Activated CD8-positive, alpha-beta memory T cell treated with anti-CD3 and anti-CD28 coated beads, Interleukin-2, amount 50 U/mL, for 48 hours (primary cell): ENCODE results near the gene GALNT7.

Experiments used
- DNase-seq: peaks from one replicate; pipeline ENCODE4 v3.0.0-alpha.2; 2020

GALNT7 gene

GRCh38 chr4:173365359-173365996 is 196.9 kb downstream of the GALNT7 start:
- no peak for DNase-seq

GRCh38 chr4:173367285-173367684 is 198.7 kb downstream of the GALNT7 start:
- DNase-seq, result no peak

GRCh38 chr4:173367946-173368345 is 199.3 kb downstream of the GALNT7 start:
- no peak for DNase-seq

GRCh38 chr4:173370130-173370476 is 201.5 kb downstream of the GALNT7 start:
- DNase-seq, result peak; percentile 74

- peak; percentile 95 for DNase-seq
Measured at GRCh38 chr4:173370477-173371291, 202.1 kb downstream of the GALNT7 start, which contains the start of gene SAP30. Gene SAP30, plus strand, starts transcription at chr4:173370954. Its CDS starts 229 bp downstream, at chr4:173371183.

GRCh38 chr4:173371292-173372192 is 202.9 kb downstream of the GALNT7 start:
- peak; percentile 66 for DNase-seq
